GM19239 (cell line): ENCODE results near the gene LTB4R.
"Not testable (repeated sequence)": the region's sequence is repeated elsewhere in the genome, so short reads cannot be mapped to it uniquely, and the experiment has no call there.

Experiments
- DNase-seq: peaks from one replicate; pipeline ENCODE4 v3.0.0; 2011; ENCODE audit warnings: low spot score; ENCODE audit not compliant: insufficient read length
- FAIRE-seq: peaks from 2 replicates; lab custom pipeline; 2011; peaks lifted over from hg19 to GRCh38; lab: Jason Lieb, UNC

The LTB4R gene

DNA sequence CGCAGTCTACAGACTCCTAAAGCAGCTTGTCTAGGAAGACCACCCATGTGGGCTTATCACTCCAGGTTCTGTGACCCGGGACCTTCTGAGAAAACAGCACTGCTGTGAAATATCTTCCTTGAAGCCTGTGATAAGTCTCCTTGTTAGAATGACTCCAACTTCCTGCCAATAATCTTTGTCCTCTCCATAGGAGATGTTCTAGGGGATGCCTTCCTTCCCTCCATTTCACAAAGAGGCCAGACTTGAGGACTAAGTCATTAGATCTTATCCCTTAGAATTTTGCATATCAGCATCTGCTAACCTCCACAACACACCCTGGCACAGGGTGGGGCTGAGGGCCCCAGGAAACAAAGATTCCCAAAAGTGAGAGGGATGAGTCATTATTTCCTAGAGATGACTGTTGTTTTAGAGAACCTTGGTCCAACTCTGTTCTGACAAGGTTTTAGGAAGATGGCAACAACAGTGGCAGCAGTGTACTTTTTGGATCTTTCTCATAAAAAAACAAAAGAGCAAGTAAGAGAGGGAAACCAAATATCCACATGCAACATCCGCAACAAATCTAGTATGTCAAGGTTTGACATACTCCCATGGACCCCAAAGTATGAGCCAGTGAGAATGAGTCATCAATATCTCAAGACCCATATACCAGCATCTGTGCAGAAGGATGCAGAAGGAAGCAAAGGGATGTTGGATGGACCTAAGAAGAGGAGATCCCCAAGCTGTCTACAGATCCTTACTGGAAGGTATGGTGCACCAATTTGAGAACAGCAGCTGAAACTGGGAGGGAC, 6.0 kb downstream of the LTB4R start:
- FAIRE-seq (no peak), DNase-seq (no peak)

DNA sequence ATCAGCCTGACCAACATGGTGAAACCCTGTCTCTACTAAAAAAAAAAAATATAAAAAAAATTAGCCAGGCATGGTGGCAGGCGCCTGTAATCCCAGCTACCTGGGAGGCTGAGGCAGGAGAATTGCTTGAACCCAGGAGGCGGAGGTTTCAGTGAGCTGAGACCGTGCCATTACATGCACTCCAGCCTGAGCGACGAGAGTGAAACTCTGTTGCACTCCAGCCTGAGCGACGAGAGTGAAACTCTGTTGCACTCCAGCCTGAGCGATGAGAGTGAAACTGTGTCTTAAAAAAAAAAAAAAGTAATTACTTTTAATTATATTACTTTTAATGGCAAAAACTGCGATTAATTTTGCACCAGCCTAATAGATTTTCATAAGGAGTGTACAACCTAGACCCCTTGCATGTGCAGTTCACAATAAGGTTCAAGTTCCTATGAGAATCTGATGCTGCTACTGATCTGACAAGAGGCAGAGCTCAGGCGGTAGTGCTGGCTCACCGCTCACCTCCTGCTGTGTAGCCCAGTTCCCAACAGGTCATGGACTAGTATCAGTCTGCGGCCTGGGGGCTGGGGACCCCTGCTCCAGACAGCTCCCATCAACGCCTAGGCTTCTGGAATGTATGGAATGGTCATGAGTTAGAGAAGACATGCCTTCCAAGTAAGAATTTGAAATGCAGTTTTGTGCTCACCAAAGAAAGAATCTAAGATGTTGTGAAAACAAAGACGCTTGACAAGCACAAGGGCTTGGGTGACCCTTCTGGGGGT, 10.1 kb downstream of the LTB4R start:
- DNase-seq: no peak
- no peak for FAIRE-seq

DNA sequence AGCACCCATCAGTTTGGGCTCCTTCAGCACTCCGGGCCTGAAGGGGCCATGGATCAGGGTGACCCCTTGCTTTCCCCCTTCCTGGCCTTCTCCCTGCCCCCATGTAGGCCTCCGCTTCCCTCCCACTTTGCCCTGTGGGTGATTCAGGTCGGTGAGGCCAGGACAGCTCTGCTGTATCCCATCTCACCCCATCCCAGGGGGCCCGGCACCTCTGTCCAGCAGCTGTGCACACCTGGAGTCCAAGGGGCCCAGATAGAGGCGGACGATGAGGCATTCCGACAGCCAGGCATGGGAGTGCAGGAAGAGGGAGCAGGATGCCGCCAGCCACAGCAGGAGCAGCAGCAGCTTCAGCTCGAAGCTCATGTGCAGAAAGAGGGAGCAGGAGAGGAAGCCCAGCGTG, 11.4 kb downstream of the LTB4R start:
- FAIRE-seq (no peak), DNase-seq (no peak)

DNA sequence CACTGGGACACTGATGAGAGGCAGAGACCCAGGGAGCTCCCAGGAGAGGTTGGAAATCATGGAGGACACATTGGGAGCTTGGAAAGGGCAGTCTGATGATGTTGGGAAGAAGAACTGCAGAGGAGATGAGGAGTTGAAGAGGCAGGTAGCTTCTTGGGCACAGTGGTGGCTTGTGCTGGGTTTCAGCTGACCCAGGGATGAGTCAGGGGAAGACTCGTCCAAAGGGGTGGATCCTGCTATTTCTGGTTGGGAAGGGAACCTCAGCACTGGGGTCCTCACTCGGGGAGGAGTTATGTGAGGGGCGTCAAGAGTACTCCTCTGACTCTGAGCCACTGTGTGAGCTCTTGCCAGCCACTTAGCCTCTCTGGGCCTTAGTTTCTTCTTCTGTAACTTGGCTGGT, 12.0 kb downstream of the LTB4R start:
- DNase-seq (no peak), FAIRE-seq (no peak)

DNA sequence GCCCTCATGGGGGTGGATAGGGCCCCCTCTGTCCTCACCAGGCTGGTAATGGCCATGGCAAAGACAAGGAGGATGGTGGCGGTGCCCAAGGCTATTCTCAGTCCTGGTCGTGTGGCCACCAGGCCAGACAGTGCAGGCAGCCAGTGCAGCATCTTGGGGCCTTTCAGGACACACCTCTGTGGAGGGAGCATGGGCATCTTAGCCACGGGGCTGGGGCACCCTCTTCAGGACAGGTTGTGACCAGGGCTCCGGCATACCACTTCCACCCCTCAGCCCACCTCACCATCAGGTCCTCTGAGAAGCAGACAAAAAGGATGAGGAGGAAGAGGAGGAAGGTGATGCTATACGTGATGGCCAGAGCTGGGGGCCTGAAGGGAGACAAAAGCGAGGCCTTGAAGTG, 12.7 kb downstream of the LTB4R start:
- FAIRE-seq (no peak), DNase-seq (no peak)

DNA sequence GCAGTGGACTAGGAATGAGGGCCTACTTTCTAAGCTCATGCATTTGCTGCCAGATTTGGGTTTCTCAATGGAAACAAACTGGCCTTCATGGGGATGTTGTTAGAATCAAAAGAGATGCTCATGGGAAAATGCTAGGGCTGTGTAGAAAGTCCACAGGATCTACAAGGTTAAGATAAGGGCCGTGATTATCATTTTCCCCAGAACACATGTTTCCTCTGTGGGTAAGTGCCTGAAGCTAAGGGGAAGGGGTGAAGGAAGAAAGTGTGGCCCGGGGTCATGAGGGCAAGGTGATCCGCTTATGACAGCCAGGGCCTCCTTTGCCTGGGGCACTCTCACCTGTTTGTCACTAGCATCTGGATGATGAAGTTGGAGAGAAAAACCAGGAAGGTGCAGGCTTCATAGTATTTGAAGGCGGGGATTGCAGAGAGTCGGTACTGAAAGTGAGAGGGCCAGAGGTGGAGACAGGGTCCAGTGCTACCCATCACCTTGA, 13.8 kb downstream of the LTB4R start:
- FAIRE-seq (no peak), DNase-seq (no peak)

DNA sequence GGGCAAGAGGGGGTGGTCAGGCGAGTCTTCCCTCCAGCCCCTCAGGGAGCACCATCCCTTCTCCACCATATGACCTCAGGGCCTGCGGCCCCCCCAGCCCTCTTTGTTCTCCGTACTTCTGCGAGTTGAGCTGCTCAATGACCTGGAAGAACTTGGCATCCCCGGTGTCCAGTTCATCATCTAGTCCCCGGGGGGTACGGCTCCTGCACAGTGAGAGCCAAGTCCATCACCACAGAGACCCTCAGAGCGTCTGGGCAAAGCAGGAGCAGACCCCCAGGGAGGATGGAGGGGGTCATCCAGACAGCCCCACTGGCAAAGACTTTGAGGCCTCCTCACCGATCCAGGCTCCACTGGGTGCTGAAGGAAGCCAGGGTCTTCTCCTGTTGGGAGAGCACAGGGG, 14.7 kb downstream of the LTB4R start:
- DNase-seq (no peak), FAIRE-seq (no peak)

DNA sequence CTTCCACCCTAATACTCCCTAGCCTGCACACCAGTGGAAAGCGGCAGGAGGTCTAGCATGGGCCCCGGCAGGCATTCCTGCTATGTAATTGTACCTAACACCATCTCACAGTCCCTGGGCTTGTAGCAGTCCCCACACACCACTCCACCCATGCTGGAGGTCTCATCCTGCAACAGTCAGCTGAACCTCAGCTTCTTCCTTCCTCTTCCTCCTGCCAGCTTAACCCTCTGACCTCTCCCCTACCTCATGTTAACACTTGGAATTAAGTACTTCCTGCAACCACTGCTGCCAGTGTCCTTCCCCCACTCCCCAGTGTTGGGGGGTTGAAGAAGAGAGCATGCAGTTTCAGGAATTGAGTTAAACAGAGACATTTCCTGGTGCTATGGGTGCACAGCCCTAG, 16.0 kb downstream of the LTB4R start:
- FAIRE-seq: no peak
- DNase-seq: no peak

DNA sequence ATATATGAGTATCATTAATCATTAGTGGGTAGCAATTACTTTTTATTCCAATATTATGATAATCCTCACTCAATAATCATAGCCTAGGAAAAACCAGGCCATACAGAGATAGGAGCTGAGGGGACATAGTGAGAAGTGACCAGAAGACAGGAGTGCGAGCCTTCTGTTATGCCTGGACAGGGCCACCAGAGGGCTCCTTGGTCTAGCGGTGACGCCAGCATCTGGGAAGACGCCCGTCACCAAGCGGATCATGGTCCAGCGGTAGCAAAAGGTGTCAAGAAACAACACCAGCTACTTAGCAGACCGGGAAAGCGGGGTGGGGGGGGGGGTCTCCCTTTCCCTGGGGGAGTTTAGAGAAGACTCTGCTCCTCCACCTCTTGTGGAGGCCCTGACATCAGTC, 16.6 kb downstream of the LTB4R start:
- not testable (repeated sequence) for DNase-seq, FAIRE-seq

DNA sequence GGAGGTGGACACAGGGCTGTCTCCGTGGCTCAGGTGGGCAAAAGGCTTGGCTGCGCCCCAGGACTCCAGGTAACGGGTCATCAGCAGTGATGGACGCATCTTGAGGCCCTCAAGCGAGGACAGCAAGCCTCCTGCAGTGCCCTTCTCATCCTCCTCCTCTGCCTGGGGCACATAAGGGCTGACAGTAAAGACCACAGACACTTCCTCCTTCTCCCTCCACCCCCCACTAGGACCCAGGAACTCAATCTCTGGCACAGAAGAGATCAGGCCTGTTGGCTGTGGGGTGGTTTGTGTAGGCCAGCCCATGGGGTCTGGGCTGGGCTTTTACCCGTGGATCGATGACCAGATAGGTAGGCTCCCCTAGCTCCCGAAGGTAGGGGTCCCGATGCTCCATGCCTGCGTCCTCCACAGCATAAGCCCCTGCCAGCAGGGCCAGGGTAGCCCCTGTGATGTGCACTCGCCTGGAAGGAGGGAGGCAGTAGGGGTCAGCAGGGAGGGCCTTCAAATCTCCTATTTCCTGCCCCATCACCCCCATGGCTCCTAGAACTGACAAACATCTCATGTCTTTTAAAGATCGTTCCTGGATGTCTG, 17.9 kb downstream of the LTB4R start:
- DNase-seq (no peak), FAIRE-seq (no peak)

DNA sequence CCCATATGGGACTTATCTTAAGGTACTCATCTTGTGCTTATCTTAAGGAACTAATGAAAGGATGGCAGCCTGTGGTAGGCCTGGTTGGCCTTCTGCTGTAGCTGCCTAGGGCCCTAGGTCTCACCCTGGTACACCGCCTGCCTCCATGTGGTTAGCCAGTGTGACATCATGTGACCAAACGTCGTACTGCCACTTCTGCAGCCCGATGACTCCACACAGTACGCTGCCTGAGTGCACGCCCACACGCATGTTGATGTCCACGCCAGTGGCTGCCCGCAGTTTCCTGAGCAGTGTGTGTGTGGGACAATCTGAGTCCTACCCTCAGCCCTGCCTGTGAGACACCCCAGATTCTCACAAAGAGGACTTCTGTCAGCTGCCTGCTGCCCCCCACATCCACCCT, 18.4 kb downstream of the LTB4R start:
- DNase-seq: no peak
- FAIRE-seq: no peak

DNA sequence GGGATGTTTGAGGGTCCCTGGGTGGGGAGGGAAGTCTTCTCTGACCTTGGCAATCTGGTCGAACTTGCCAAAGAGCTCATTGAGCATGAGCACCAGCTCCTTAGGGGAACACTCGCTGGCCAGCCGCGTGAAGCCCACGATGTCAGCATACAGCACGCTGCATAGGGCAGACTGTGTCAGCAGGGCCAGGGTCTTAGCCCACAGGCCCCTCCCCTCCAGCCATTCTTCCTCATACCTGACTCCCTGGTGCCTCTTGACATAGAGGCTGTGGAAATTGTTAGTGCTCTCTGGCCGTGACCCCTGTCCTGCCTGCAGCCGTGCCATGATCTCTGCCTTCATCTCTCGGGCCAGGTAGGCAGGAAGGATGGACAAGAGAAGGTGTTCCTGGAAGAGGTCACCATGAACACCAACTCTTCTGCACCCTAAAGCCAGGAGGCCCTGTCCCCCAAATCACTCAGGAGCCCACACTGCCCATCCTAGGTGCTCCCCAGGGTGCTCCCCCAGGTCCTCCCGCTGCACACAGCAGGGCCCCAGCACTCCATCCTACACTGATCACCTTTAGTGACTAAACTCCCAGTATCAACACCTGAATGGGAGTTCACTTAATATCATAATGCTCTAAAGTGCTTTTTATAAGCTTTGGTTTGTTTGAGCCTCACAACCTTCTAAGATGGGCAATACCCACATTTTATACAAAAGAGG, 19.8 kb downstream of the LTB4R start:
- FAIRE-seq (no peak), DNase-seq (no peak)

DNA sequence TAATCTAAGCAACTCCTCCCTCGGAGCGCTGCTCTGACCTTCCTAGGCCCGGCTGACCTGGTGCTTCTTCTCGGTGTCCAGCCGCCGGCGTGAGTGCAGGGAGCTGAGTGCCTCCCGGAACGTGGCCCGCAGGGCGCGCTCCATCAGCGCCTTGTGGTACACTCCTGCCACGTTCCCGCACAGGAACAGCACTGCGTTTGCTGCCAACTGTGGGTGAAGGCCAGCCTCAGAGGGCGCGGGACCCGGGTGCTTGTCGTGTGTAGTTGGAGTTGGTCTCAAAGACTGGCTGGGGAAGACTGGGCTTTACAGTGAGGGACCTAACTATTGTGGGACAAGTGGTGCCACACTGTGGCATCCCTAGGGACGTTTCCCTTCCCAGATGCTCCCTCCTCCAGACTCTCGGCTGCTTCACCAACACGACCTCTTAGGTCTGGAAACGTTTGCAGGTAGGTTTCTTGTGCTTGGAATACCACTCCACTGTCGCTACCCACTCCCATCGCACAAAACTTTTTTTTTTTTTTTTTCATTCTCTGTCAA, 20.5 kb downstream of the LTB4R start:
- DNase-seq (no peak), FAIRE-seq (no peak)

DNA sequence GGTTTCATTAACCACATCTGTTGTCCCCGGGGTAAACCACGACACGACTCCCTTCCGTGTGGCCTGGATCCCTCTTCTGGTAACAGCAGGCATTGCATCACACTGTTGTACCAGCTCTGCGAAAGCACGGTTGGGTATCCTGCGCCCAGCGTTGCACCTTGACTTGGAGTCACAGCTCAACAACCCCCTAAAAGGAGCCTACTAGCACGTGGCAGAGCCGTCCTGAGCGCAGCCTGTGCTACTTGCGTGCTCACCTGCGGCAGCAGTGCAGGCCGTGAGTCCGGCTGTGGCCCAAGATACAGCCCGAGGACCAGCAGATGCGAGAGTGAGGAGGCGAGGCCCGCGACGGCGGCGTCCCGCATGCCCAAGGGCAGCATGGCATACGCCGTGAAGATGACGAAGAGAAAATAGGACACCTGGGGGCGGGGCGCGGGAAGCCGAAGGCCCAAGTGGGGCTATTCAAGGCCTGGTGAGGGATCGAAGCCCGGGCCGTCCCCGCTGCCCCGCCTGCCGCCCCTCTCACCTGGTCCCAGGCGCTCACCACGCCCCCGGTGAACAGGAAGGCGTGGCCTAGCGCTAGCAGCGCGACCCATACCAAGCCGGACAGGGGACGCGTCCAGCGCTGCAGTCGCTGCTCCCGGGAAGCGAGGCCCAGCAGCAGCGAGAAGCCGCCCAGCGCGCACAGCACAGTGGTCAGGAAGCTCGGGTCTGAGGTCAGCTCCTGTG, 21.1 kb downstream of the LTB4R start:
- peak; percentile 95 for DNase-seq
- FAIRE-seq: peak; percentile 96

DNA sequence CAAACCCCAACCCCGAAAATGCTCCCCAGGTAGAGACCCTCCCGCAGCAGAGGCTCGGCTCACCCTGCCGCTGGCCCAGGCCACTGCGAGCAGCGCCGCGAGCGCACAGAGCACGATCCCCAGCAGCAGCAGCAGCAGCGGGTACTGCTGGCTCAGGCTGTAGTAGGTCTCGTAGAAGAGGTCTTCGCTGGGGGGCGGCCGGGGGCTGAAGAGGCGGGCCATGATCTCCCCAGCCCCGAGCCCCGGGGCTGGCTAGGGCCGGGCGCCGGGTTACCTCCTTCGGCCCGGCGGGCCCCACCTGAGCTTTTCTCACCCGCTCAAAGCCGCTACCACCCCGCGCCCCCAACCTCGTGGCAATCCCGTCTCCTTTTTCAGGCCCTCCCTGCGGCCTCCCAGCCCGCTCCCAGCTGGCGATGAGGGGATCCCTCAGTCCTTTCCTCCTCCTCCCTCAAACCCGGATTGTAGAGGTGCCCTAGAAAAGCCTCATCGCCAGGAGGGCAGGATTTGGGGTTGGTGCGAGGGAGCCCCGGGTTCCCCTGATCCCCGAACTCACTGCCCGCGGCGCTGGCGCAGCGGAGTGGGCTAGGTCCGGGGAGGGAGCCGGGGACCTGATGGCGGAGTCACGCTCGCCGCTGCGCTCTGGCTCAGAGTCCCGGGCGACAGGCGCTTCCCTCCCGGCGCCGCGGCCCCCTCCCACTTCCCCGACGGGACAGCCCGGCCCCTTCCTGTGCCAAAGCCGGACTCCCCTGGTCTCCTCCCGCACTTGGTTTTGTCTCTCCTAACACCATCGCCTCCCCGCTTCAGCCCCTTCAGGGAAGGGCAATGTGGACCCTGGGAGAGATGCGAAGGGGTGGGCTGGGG, 23.4 kb downstream of the LTB4R start, which contains the start of gene ADCY4:
TSS of gene ADCY4 (minus strand) at position 641 of the 861 bp plus-strand sequence. CDS start at position 222, 419 bp downstream.
- no peak for FAIRE-seq
- no peak for DNase-seq

DNA sequence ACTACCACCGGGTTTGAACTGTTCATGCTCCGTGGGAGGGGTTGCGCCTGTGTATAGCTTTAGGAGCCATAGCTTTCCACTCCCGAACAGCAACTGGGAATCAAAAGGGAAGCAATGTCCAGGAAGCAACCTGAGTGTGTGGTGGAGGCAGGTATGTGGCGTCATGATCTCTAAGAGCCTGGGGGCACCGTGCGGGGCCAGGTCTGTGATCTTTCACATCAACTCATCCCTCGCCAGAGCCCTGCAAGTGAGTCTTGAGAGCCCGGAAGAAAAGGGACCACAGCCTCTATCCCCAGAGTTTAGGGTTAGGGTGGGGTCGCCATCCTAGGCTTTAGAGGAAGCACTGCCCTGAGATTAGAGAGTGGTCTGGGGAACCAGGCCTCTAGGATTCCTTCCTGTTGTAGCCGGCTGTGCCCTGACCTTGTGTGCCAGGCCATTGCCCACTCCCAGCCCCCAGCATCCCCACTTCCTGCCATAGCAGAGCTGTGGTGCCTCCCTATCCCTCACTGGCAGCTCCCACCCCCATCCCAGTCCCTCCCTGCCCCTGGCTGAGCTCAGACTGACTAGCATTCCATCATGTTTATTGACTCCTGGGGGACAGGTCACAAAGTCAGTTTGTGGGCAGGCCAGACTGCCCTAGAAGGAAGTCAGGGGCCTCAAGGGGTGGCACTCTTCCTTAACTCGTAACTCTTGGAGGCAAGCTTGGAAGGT, 24.3 kb downstream of the LTB4R start:
- FAIRE-seq: no peak

DNA sequence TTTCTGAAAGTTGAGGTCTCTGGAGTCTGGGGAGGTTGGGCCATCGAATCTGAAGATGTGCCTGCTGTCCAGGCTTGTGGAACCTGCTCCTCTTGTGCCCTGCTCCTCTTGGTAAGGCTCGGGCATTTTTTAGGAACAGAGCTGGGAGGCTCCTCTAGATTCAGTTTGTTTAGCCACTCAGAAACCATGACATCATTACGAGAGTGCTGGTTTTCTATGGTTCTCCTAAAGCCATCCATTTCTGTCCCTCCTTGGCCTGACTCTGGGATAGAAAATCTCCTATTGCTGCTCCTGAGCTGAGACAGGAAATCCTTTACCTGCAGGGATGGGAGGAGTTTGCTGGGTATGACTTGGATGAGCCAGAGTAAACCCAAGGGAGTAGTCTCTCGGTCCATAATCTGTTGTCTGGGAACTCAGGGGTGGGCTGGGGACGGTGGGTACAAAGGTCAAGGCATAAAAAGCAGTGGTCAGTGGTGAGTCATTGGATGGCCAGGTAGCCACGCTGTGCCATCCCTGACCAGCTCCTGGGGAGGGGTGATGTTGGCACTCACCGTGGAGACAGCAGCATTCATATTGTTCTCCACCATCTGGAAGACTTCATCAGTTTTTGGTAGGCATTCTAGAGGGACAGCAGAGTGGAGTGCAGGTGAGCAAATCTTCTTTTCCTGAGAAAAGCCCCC, 26.0 kb downstream of the LTB4R start:
- no peak for FAIRE-seq

More for the DNA sequence above, 24.3 kb downstream of the LTB4R start:
- no peak for DNase-seq

DNA sequence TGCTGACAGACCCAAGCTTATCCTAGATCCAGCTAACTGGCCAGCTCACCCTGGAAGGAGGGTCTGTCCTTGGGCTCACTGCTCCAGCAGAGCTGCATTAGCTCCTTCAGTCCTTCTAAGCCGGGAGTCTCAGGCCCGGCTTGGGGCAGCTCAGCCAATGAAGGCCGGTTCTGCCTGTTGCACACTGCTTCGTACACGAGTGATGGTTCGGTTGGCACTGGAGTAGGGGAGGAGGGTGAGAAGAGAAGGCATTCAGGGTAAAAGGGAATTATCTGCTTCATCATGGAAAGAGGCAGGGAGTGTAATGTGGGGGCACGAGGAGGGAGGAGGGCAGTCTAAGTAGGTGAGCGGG, 26.5 kb downstream of the LTB4R start:
- no peak for DNase-seq
- FAIRE-seq: no peak

More for the DNA sequence above, 26.0 kb downstream of the LTB4R start:
- no peak for DNase-seq
